ENCODE measurements around the gene PDE12.
"Not testable (repeated sequence)": the region's sequence is repeated elsewhere in the genome, so short reads cannot be mapped to it uniquely, and the experiment has no call there.

PDE12 gene

DNA sequence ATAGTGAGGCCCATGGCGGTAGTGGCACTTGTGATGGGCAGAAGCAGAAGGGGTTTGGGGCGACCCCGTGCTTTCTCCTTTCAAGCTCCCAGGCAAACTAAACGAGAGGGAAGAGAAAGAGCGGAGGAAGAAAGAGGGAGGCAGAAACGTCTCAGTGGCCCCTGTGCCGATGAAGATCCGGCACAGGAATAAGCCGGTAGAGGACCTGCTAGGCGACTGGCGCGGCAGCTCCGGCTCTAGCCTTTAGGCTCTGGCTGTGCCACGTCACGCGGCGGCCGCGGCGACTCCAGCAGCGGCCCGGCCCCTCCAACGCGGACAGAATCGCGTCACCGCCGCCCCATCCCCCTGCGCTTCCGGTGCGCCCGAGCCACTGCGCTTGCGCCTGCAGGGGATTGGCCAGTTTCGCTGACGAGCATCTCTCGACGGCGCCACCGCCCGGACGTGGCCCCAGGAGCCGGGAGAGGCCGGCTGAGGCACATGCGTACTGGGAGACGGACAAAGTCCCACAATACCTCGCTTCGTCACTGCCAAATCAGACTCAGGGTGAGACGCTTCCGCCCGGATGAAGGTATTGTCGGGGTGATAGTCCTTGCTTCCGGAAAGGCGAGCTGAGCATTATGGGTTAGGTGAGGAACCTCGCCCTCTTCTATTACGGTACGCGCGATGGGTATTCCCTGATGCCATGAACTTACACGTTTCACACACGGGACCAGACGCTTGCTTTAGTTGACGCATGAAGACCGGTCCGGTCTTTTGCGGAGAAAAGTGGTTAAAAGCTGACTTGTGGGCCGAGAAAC, 41.3 kb downstream of the PDE12 start, which contains the start of gene ARF4:
TSS of gene ARF4 (minus strand) at position 218 of the 797 bp plus-strand sequence. CDS start at position 14, 204 bp downstream.
- Mint-ChIP-seq H3K9me3 (no peaks in the 10 kb centered on the region), H3K36me3 (ENCODE audit: low read depth) (peaks cover 26% of the 10 kb centered on the region), H3K4me3 (peak within 1 kb of the TSS; percentile 99), H3K4me1 (ENCODE audit: low read depth) (peaks cover 34% of the 10 kb centered on the region), H3K27me3 (ENCODE audit: low read depth) (no peaks in the 10 kb centered on the region), H3K27ac (peak within 1 kb of the TSS; percentile 99)
- peak; percentile 100 for DNase-seq (ENCODE audit: low spot score)

DNA sequence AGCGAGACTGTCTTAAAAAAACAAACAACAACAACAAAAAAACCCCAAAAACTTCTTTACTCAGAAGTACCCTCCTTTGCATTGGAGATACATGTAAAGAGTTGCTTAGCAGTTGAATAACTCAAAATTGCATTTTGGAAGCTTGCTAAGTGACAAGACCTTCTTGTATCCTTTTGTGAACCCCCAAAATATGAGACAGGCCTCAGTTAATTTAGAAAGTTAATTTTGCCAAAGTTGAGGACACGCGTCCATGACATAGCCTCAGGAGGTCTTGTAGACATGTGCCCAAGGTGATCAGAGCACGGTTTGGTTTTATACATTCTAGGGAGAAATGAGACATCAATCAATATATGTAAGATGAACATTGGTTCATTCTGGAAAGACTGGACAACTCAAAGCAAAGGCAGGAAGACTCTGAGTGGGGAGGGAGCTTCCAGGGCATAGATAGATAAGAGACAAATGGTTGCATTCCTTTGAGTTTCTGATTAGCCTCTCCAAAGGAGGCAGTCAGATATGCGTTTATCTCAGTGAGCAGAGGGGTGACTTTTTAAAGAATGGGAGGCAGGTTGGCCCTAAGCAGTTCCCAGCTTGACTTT, 42.8 kb downstream of the PDE12 start:
- Mint-ChIP-seq H3K4me3 (peak overlapping the region; percentile 99), H3K36me3 (ENCODE audit: low read depth) (peaks cover 26% of the 10 kb centered on the region), H3K27me3 (ENCODE audit: low read depth) (no peaks in the 10 kb centered on the region), H3K27ac (peak overlapping the region; percentile 99), H3K9me3 (no peaks in the 10 kb centered on the region), H3K4me1 (ENCODE audit: low read depth) (peaks cover 24% of the 10 kb centered on the region)
- DNase-seq (ENCODE audit: low spot score), result no peak

DNA sequence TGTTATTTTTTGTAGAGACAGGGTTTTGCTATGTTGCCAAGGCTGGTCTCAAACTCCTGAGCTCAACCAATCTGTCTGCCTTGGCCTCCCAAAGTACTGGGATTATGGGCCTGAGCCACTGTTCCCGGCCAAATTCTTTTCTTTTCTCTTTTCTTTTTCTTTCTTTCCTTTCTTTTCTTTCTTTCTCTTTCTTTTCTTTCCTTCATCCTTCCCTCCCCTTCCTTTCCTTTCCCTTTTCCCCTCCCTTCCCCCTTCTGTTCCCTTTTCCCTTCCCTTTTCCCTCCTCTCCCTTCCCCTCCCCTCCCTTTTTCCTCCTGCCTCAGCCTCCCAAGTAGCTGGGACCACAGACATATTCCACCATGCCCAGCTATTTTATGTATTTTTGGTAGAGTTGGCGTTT, 44.1 kb downstream of the PDE12 start:
- H3K27me3 Mint-ChIP-seq (ENCODE audit: low read depth), result no peaks in the 10 kb centered on the region
- H3K4me3 Mint-ChIP-seq, result no peak overlapping the region
- peaks cover 5% of the 10 kb centered on the region for H3K9me3 Mint-ChIP-seq
- no peak for DNase-seq (ENCODE audit: low spot score)
- H3K27ac Mint-ChIP-seq, result peak overlapping the region; percentile 45
- peaks cover 15% of the 10 kb centered on the region for H3K4me1 Mint-ChIP-seq (ENCODE audit: low read depth)
- peaks cover 22% of the 10 kb centered on the region for H3K36me3 Mint-ChIP-seq (ENCODE audit: low read depth)

DNA sequence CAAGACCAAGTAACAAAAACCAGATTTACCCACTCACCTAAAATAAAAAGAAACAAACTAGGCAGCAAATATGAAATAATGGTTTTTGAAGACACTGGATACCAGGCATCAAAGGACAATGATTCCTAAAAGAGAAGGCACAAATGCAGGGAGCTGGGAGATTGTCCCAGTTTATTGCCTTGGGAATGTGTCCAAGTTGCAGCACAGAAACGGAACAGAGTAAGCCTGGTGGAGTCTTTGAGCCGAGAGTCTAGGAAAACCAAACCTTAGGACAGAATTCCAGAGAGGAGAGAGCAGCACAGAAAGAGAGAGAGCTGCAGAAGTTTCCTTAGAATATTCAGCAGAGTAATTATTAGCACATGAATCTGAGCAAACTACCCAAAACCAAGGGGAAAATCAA, 48.9 kb downstream of the PDE12 start:
- Mint-ChIP-seq H3K36me3 (ENCODE audit: low read depth) (peaks cover 49% of the 10 kb centered on the region), H3K9me3 (peaks cover 31% of the 10 kb centered on the region), H3K27ac (no peak overlapping the region)

DNA sequence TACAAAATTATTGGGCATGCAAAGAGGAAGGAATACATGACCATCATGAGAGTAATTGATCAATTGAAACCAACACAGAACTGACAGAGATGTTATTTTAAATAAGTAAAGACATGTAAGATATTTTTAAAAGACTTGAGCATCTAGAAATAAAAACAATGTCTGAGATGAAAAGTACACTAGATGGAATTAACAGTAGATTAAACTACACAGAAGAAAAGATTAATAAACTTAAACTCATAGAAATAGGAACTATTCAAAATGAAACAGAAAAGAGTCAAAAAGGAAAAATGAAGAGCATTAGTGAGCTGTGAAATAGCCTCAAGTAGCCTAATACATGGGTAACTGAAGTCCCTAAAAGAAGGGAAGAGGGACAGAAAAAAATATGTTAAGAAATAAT, 49.6 kb downstream of the PDE12 start:
- no peak for DNase-seq (ENCODE audit: low spot score)
- Mint-ChIP-seq H3K27ac (no peak overlapping the region), H3K4me1 (ENCODE audit: low read depth) (peaks cover 4% of the 10 kb centered on the region), H3K9me3 (peaks cover 37% of the 10 kb centered on the region), H3K27me3 (ENCODE audit: low read depth) (no peaks in the 10 kb centered on the region), H3K36me3 (ENCODE audit: low read depth) (peaks cover 55% of the 10 kb centered on the region), H3K4me3 (no peak overlapping the region)

More for the DNA sequence above, 48.9 kb downstream of the PDE12 start:
- Mint-ChIP-seq H3K4me3 (no peak overlapping the region), H3K4me1 (ENCODE audit: low read depth) (peaks cover 4% of the 10 kb centered on the region), H3K27me3 (ENCODE audit: low read depth) (no peaks in the 10 kb centered on the region)
- DNase-seq (ENCODE audit: low spot score), result no peak

DNA sequence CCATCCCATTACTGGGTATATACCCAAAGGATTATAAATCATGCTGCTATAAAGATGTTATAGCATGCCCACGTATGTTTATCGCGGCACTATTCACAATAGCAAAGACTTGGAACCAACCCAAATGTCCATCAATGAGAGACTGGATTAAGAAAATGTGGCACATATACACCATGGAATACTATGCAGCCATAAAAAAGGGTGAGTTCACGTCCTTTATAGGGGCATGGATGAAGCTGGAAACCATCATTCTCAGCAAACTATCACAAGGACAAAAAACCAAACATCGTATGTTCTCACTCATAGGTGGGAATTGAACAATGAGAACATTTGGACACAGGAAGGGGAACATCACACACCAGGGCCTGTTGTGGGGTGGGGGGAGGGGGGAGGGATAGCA, 55.8 kb downstream of the PDE12 start:
- H3K4me1 Mint-ChIP-seq (ENCODE audit: low read depth); H3K4me3 Mint-ChIP-seq; H3K27ac Mint-ChIP-seq; H3K27me3 Mint-ChIP-seq (ENCODE audit: low read depth); DNase-seq (ENCODE audit: low spot score): not testable (repeated sequence)
- Mint-ChIP-seq H3K36me3 (ENCODE audit: low read depth) (peaks cover 41% of the 10 kb centered on the region), H3K9me3 (peaks cover 32% of the 10 kb centered on the region)

DNA sequence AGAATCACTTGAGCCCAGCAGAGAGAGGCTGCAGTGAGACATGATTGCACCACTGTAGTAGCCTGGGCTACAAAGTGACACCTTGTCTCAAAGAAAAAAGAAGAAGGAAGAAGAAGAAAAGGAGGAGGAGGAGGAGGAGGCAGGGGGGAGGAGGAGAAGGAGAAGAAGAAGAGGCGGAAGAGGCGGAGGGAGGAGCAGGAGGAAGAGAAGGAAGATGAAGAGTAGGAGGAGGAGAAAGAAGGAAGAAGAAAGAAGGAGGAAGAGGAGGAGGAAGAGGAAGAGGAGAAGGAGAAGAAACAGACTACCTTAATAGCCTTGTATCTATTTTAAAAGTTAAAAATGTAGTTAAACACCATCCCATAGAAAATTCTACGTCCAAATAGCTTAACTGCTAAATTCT, 60.2 kb downstream of the PDE12 start:
- no peak overlapping the region for H3K4me3 Mint-ChIP-seq
- H3K9me3 Mint-ChIP-seq, result peaks cover 12% of the 10 kb centered on the region
- H3K36me3 Mint-ChIP-seq (ENCODE audit: low read depth), result peaks cover 12% of the 10 kb centered on the region
- H3K27me3 Mint-ChIP-seq (ENCODE audit: low read depth), result no peaks in the 10 kb centered on the region
- no peak for DNase-seq (ENCODE audit: low spot score)
- H3K27ac Mint-ChIP-seq, result peak overlapping the region; percentile 60
- peaks cover 3% of the 10 kb centered on the region for H3K4me1 Mint-ChIP-seq (ENCODE audit: low read depth)

All from T-helper 2 cell treated with Interferon-gamma antibody and Interleukin-4, amounts not matched to agents 5 μg/mL and 100 μg/mL, for 36 hours (primary cell).